ENCODE data around the gene E2F8. TPM values are rescaled to one million over a fixed set of nuclear protein-coding genes. Genes with fewer than 3 reads are reported as not detected.

Gene E2F8
- total RNA-seq, 1 experiment from 2014 or later: 11.3 TPM

DNA sequence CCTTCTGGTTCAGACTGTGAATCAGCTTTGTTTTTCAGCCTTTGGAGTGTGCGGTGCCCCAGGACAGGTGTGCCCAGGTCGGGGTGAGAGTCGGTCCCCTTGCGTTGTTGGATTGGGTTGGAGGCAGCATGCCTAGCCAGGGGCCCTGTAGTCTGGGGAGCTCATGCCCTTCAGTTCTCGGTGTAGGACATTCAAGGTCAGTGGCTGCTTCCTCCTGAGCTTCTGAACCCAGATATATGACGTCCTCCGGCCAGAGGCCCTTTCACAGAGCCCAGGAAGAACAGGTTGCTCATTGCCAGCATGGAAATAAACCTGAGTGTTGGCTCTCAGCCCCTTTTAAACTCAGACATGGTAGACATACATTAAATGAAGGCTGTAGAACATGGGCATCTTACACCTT, 41.7 kb downstream of the E2F8 start:
- no peak overlapping the region for H4K91ac ChIP-seq (ENCODE audit: insufficient read length, low read depth, low read length)
- no peak overlapping the region for H2BK20ac ChIP-seq (ENCODE audit: low read depth, low read length, poor library complexity, severe bottlenecking)
- no peak for DNase-seq
- no peaks in the 10 kb centered on the region for H3K4me1 Mint-ChIP-seq
- no peak overlapping the region for H3K4me3 Mint-ChIP-seq
- H3K27ac Mint-ChIP-seq: no peak overlapping the region
- no peak overlapping the region for H2BK15ac ChIP-seq (ENCODE audit: low read depth, low read length)
- H3K18ac ChIP-seq (ENCODE audit: insufficient read length, low read depth, low read length): no peak overlapping the region
- peaks cover 5% of the 10 kb centered on the region; the same call in 1 of the 2 replicates for H3K27me3 Mint-ChIP-seq (ENCODE audit: low read depth)
- no peaks in the 10 kb centered on the region for H3K27me3 ChIP-seq (ENCODE audit: insufficient read depth, low read length)
- no peak overlapping the region for H3K56ac ChIP-seq (ENCODE audit: insufficient read length, low read depth, low read length)
- no peak overlapping the region for H2BK120ac ChIP-seq (ENCODE audit: low read depth, low read length, poor library complexity, severe bottlenecking)
- no peak overlapping the region for H3K4me2 ChIP-seq (ENCODE audit: insufficient read depth, insufficient read length, low read length)
- no peak overlapping the region for H3K14ac ChIP-seq (ENCODE audit: insufficient read depth, low read length)
- no peak overlapping the region for H3K4ac ChIP-seq (ENCODE audit: low read depth, low read length)
- H3K4me1 ChIP-seq (ENCODE audit: insufficient read depth, low read length): no peaks in the 10 kb centered on the region
- no peaks in the 10 kb centered on the region for H3K79me2 ChIP-seq (ENCODE audit: insufficient read depth, low read length)
- H3K9me3 ChIP-seq (ENCODE audit: control insufficient read depth, low read depth, low read length): no peaks in the 10 kb centered on the region
- H3K9me3 Mint-ChIP-seq: peaks cover 0 to 7% of the 10 kb centered on the region in 2 experiments; a peak in 2 of 5 replicates
- H2BK12ac ChIP-seq (ENCODE audit: insufficient read length, low read depth, low read length): no peak overlapping the region
- H3K36me3 Mint-ChIP-seq (ENCODE audit: insufficient read depth in 1 of 3, low read depth in 3 of 3): peaks cover 0 to 3% (median 0%) of the 10 kb centered on the region in 3 experiments; a peak in 1 of 7 replicates
- no peaks in the 10 kb centered on the region for H3K79me1 ChIP-seq (ENCODE audit: insufficient read depth, low read depth, low read length, poor library complexity, severe bottlenecking)
- no peak overlapping the region for H2AFZ ChIP-seq (ENCODE audit: low read length)
- H3K23me2 ChIP-seq (ENCODE audit: insufficient read length, low read depth, low read length, poor library complexity, severe bottlenecking): no peaks in the 10 kb centered on the region
- no peak overlapping the region for H3K9ac ChIP-seq (ENCODE audit: extremely low read depth, insufficient read length, low read length)
- no peak overlapping the region for H2BK5ac ChIP-seq (ENCODE audit: insufficient read length, low read length)
- WGBS (ENCODE audit: extremely low coverage, insufficient read length, low lambda C conversion rate): no CpG with 5 or more reads among the region's 7 CpGs
- TF ChIP-seq, protein P1, sequence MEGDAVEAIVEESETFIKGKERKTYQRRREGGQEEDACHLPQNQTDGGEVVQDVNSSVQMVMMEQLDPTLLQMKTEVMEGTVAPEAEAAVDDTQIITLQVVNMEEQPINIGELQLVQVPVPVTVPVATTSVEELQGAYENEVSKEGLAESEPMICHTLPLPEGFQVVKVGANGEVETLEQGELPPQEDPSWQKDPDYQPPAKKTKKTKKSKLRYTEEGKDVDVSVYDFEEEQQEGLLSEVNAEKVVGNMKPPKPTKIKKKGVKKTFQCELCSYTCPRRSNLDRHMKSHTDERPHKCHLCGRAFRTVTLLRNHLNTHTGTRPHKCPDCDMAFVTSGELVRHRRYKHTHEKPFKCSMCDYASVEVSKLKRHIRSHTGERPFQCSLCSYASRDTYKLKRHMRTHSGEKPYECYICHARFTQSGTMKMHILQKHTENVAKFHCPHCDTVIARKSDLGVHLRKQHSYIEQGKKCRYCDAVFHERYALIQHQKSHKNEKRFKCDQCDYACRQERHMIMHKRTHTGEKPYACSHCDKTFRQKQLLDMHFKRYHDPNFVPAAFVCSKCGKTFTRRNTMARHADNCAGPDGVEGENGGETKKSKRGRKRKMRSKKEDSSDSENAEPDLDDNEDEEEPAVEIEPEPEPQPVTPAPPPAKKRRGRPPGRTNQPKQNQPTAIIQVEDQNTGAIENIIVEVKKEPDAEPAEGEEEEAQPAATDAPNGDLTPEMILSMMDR (conservative IDR thresholded peaks at IDR 0.05): no peak
- no peak overlapping the region for H3T11ph ChIP-seq (ENCODE audit: low read length)
- no peak overlapping the region for H4K5ac ChIP-seq (ENCODE audit: insufficient read length, low read depth, low read length)
- no peak overlapping the region for H4K8ac ChIP-seq (replicated peaks; ENCODE audit: insufficient read length, low read depth, low read length)
- H3K23ac ChIP-seq (ENCODE audit: insufficient read length, low read depth, low read length): no peak overlapping the region
- no peak overlapping the region for H2AK5ac ChIP-seq (ENCODE audit: insufficient read length, low read length)
- H3K27ac ChIP-seq (ENCODE audit: insufficient read length, low read depth, low read length): no peak overlapping the region
- H4K20me1 ChIP-seq (ENCODE audit: control insufficient read depth, insufficient read depth, insufficient read length): no peaks in the 10 kb centered on the region
